GM19099 (cell line): ENCODE data around the gene GFER.

ENCODE experiments used
- POLR2A ChIP-seq: IDR thresholded peaks from 3 replicates; pipeline ENCODE4 v1.6.1; 2011; ENCODE audit warnings: low read depth; ENCODE audit not compliant: insufficient read length; ENCODE audit errors: extremely low read depth

Gene GFER

GRCh38 chr16:1983544-1984346 lies at the start of gene GFER:
GFER (plus strand) TSS chr16:1984193; CDS start chr16:1984219, 26 bp downstream.
- TF ChIP-seq POLR2A, result peak; percentile 93

GRCh38 chr16:1936945-1937479 lies 47.0 kb upstream of the GFER start:
- TF ChIP-seq POLR2A, result no peak

- TF ChIP-seq POLR2A, result no peak
Observed at GRCh38 chr16:1938316-1938715, 45.7 kb upstream of the GFER start.

GRCh38 chr16:1938910-1939309 lies 45.1 kb upstream of the GFER start:
- TF ChIP-seq POLR2A, result no peak

- no peak for TF ChIP-seq POLR2A
Observed at GRCh38 chr16:1940273-1941161, 43.5 kb upstream of the GFER start.

GRCh38 chr16:1941162-1942046 lies 42.6 kb upstream of the GFER start:
- TF ChIP-seq POLR2A, result no peak

- TF ChIP-seq POLR2A, result no peak
Observed at GRCh38 chr16:1942047-1942809, 41.8 kb upstream of the GFER start.

GRCh38 chr16:1942810-1943726 lies 40.9 kb upstream of the GFER start, which contains the start of gene MSRB1:
MSRB1 (minus strand) TSS chr16:1943199; CDS start chr16:1943156, 43 bp downstream.
- peak; percentile 87 for TF ChIP-seq POLR2A

- TF ChIP-seq POLR2A, result no peak
Observed at GRCh38 chr16:1944612-1945199, 39.3 kb upstream of the GFER start.

- TF ChIP-seq POLR2A, result no peak
Observed at GRCh38 chr16:1945559-1946391, 38.2 kb upstream of the GFER start.

- TF ChIP-seq POLR2A, result no peak
Observed at GRCh38 chr16:1946495-1947368, 37.3 kb upstream of the GFER start.

GRCh38 chr16:1947369-1947670 lies 36.7 kb upstream of the GFER start:
- no peak for TF ChIP-seq POLR2A
